ENCODE measurements around the gene BMPR2. TPM values are rescaled to one million over a fixed set of nuclear protein-coding genes. Genes with fewer than 3 reads are reported as not detected.

The BMPR2 gene
- total RNA-seq, 1 experiment from 2014 or later = 12.8 TPM

DNA sequence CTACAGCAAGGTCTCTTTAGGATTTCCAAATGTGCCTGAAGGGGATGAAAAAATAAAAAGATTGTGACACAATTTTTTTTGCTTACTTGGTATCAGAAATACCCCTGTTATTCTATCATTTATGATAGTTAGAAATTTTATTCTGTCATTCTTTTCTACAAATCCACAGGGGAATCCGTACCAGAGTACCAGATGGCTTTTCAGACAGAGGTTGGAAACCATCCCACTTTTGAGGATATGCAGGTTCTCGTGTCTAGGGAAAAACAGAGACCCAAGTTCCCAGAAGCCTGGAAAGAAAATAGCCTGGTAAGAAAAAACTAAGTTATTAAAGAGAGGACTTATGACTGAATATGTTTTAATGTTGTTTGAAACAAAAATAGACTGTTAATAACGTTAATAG is 166.0 kb downstream of the BMPR2 start:
- Histone ChIP-seq H3K27me3 (ENCODE audit: insufficient read depth, low read length) (no peaks in the 10 kb centered on the region), H3K27ac (ENCODE audit: low read depth, low read length) (no peak overlapping the region), H3K9ac (ENCODE audit: low read length) (no peak overlapping the region), H4K20me1 (ENCODE audit: insufficient read depth) (no peaks in the 10 kb centered on the region), H3K4me3 (replicated peaks in 1 of 2; ENCODE audit: low read depth in 1 of 2, low read length in 2 of 2) (no peak overlapping the region), H2AFZ (ENCODE audit: low read depth, low read length, poor library complexity, severe bottlenecking) (no peak overlapping the region), H3K9me3 (ENCODE audit: control insufficient read depth in 1 of 2, insufficient read depth in 1 of 2, low read depth in 1 of 2, low read length in 2 of 2) (no peaks in the 10 kb centered on the region), H3K4me2 (ENCODE audit: low read length) (no peak overlapping the region), H3K36me3 (ENCODE audit: control insufficient read depth in 1 of 2, insufficient read depth in 2 of 2, low read length in 2 of 2) (no peaks in the 10 kb centered on the region), H3K9me2 (ENCODE audit: insufficient read depth) (no peaks in the 10 kb centered on the region), H3K79me2 (ENCODE audit: insufficient read depth, low read length) (no peaks in the 10 kb centered on the region), H3K4me1 (ENCODE audit: control insufficient read depth in 1 of 2, insufficient read depth in 2 of 2, low read length in 2 of 2) (no peaks in the 10 kb centered on the region)
- CTCF ChIA-PET = no interaction called here
- RAD21 ChIA-PET (ENCODE audit: low non-redundant PET in 1 of 2, low total read pairs in 2 of 2, uncharacterized antibody in 2 of 2, unreplicated experiment in 2 of 2) = no interaction called here
- POLR2A ChIA-PET = no interaction called here
- TF ChIP-seq, protein P1, sequence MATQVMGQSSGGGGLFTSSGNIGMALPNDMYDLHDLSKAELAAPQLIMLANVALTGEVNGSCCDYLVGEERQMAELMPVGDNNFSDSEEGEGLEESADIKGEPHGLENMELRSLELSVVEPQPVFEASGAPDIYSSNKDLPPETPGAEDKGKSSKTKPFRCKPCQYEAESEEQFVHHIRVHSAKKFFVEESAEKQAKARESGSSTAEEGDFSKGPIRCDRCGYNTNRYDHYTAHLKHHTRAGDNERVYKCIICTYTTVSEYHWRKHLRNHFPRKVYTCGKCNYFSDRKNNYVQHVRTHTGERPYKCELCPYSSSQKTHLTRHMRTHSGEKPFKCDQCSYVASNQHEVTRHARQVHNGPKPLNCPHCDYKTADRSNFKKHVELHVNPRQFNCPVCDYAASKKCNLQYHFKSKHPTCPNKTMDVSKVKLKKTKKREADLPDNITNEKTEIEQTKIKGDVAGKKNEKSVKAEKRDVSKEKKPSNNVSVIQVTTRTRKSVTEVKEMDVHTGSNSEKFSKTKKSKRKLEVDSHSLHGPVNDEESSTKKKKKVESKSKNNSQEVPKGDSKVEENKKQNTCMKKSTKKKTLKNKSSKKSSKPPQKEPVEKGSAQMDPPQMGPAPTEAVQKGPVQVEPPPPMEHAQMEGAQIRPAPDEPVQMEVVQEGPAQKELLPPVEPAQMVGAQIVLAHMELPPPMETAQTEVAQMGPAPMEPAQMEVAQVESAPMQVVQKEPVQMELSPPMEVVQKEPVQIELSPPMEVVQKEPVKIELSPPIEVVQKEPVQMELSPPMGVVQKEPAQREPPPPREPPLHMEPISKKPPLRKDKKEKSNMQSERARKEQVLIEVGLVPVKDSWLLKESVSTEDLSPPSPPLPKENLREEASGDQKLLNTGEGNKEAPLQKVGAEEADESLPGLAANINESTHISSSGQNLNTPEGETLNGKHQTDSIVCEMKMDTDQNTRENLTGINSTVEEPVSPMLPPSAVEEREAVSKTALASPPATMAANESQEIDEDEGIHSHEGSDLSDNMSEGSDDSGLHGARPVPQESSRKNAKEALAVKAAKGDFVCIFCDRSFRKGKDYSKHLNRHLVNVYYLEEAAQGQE (IDR thresholded peaks at IDR 0.05; ENCODE audit: low read depth) = no peak
- no peak for TF ChIP-seq ZNF274 (IDR thresholded peaks at IDR 0.05; ENCODE audit: low read depth, low read length)
- TF ChIP-seq CBX3 (IDR thresholded peaks at IDR 0.05; ENCODE audit: low read depth) = no peak
- no peak for TF ChIP-seq CEBPB (IDR thresholded peaks at IDR 0.05; ENCODE audit: low read depth)
- no peak for TF ChIP-seq POLR2A (IDR thresholded peaks at IDR 0.05; ENCODE audit: borderline replicate concordance, extremely low read depth, insufficient read depth, insufficient read length)
- TF ChIP-seq, protein P2, sequence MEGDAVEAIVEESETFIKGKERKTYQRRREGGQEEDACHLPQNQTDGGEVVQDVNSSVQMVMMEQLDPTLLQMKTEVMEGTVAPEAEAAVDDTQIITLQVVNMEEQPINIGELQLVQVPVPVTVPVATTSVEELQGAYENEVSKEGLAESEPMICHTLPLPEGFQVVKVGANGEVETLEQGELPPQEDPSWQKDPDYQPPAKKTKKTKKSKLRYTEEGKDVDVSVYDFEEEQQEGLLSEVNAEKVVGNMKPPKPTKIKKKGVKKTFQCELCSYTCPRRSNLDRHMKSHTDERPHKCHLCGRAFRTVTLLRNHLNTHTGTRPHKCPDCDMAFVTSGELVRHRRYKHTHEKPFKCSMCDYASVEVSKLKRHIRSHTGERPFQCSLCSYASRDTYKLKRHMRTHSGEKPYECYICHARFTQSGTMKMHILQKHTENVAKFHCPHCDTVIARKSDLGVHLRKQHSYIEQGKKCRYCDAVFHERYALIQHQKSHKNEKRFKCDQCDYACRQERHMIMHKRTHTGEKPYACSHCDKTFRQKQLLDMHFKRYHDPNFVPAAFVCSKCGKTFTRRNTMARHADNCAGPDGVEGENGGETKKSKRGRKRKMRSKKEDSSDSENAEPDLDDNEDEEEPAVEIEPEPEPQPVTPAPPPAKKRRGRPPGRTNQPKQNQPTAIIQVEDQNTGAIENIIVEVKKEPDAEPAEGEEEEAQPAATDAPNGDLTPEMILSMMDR (IDR thresholded peaks at IDR 0.05 in 2 of 3, conservative IDR thresholded peaks at IDR 0.05 in 1 of 3; ENCODE audit: borderline replicate concordance in 1 of 3, insufficient read depth in 1 of 3, low read depth in 2 of 3, low read length in 2 of 3) = no peak
- TF ChIP-seq, protein P3, sequence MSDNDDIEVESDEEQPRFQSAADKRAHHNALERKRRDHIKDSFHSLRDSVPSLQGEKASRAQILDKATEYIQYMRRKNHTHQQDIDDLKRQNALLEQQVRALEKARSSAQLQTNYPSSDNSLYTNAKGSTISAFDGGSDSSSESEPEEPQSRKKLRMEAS (IDR thresholded peaks at IDR 0.05) = no peak
- DNase-seq (ENCODE audit: low read depth, low spot score) (no peak), ATAC-seq (no peak)
- BruUV-seq (replicated peaks) = no TSS peak
- intact Hi-C loops (cut with micrococcal nuclease) = no loop called here

Measured in HCT116 (cell line).